ENCODE results near the gene YES1. TPM values are rescaled to one million over a fixed set of nuclear protein-coding genes. Genes with fewer than 3 reads are reported as not detected.

Gene YES1
- total and polyA plus RNA-seq, 2 of the 13 experiments (the other 11 are each of a cell fraction or from before 2014, with no cell fraction given) = 17.2 to 70.8 TPM

DNA sequence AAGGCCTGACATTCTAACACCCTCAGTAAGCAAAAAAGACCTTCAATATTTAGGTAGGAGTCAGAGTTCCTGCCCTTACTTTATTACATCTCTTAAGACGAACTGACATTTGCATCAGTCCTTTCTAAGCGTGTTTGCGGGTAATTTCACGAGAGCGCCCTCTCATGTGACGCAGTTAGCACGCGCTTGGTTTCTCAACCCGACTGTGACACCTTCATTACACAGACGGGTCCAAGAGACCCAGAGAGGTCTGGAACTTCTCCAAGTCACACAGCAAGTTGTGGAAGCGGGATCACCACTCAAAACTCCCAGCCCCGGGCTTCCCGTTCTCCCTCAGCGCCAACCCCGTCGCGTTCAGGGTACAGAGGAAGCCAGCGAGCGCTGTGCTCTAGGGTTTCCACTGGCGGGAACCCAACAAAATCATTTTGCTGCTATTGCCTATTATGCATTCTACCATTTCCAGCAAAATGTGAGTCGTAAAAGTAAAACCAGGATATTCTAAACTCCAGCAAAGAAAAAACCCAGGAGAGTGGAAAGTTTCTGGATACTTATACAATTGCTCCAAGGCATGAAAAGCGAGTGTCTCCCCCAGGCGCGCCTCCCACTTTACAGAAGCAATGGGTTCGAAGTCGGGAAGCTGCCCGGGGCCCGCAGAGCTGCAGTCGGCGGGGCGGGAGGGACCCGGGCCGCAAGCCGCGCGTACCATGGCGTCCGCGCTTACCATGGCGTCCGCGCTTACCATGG lies 100.2 kb downstream of the YES1 start (continued):
- TF ChIP-seq KIAA2018 (CRISPR knock-in tag; IDR thresholded peaks at IDR 0.05; ENCODE audit: borderline replicate concordance) (no peak), JUND (CRISPR knock-in tag; IDR thresholded peaks at IDR 0.05) (no peak), SIN3B (IDR thresholded peaks at IDR 0.05; ENCODE audit: low read length) (no peak), SUZ12 (IDR thresholded peaks at IDR 0.05; ENCODE audit: low read depth, low read length) (no peak), ZNF367 (CRISPR knock-in tag; IDR thresholded peaks at IDR 0.05; ENCODE audit: borderline replicate concordance) (no peak), ZNF772 (CRISPR knock-in tag; IDR thresholded peaks at IDR 0.05) (peak; percentile 20; the same call in 1 of the 2 replicates), NR2F2 (IDR thresholded peaks at IDR 0.05; ENCODE audit: borderline replicate concordance, low read depth) (no peak), SMYD3 (CRISPR knock-in tag; IDR thresholded peaks at IDR 0.05) (no peak), REXO4 (CRISPR knock-in tag; IDR thresholded peaks at IDR 0.05; ENCODE audit: borderline replicate concordance) (no peak), CHD2 (IDR thresholded peaks at IDR 0.05; ENCODE audit: low read depth, low read length) (no peak), ZNF383 (CRISPR knock-in tag; IDR thresholded peaks at IDR 0.05; ENCODE audit: borderline replicate concordance) (no peak), ZNF564 (CRISPR knock-in tag; IDR thresholded peaks at IDR 0.05) (0 out of 2 replicates have a peak, but pooled peaks have one; percentile 31), ZNF546 (CRISPR knock-in tag; conservative IDR thresholded peaks at IDR 0.05) (no peak; the same call in none of the 2 replicates), ZFP36 (IDR thresholded peaks at IDR 0.05; ENCODE audit: borderline replicate concordance, low read depth, low read length, partially characterized antibody) (peak; percentile 43), SMAD9 (CRISPR knock-in tag; IDR thresholded peaks at IDR 0.05) (no peak), ZNF777 (CRISPR knock-in tag; IDR thresholded peaks at IDR 0.05) (no peak), ZMAT3 (CRISPR knock-in tag; conservative IDR thresholded peaks at IDR 0.05) (no peak), ZNF556 (CRISPR knock-in tag; IDR thresholded peaks at IDR 0.05; ENCODE audit: borderline replicate concordance) (peak; percentile 24; the same call in 1 of the 2 replicates), ESRRA (CRISPR knock-in tag; IDR thresholded peaks at IDR 0.05; ENCODE audit: low read depth) (no peak), ZNF652 (CRISPR knock-in tag; IDR thresholded peaks at IDR 0.05; ENCODE audit: borderline replicate concordance, low read depth) (no peak)

Data from HepG2 (cell line).